ENCODE measurements around the gene TRDN.

The TRDN gene

GRCh38 chr6:123415844-123416468 lies 220.8 kb downstream of the TRDN start:
- Mint-ChIP-seq H3K9me3 (no peaks in the 10 kb centered on the region), H3K4me1 (no peaks in the 10 kb centered on the region), H3K36me3 (no peaks in the 10 kb centered on the region), H3K27ac (no peak overlapping the region), H3K4me3 (no peak overlapping the region), H3K27me3 (no peaks in the 10 kb centered on the region)
- peak; percentile 5 for DNase-seq
- peak; percentile 53 to 72 for ATAC-seq (replicated peaks)

- Mint-ChIP-seq H3K27me3 (no peaks in the 10 kb centered on the region), H3K27ac (no peak overlapping the region), H3K36me3 (no peaks in the 10 kb centered on the region), H3K9me3 (no peaks in the 10 kb centered on the region), H3K4me1 (no peaks in the 10 kb centered on the region), H3K4me3 (no peak overlapping the region)
- DNase-seq (no peak), ATAC-seq (replicated peaks) (no peak)
Measured at GRCh38 chr6:123404975-123405374, 231.8 kb downstream of the TRDN start.

GRCh38 chr6:123402052-123402451 lies 234.7 kb downstream of the TRDN start:
- no peaks in the 10 kb centered on the region for H3K36me3 Mint-ChIP-seq
- DNase-seq: no peak

GRCh38 chr6:123398072-123398471 lies 238.7 kb downstream of the TRDN start:
- Mint-ChIP-seq H3K4me3 (no peak overlapping the region), H3K9me3 (no peaks in the 10 kb centered on the region), H3K27me3 (no peaks in the 10 kb centered on the region), H3K36me3 (no peaks in the 10 kb centered on the region), H3K27ac (no peak overlapping the region), H3K4me1 (no peaks in the 10 kb centered on the region)
- no peak for DNase-seq
- no peak for ATAC-seq (replicated peaks)

More at GRCh38 chr6:123402052-123402451, 234.7 kb downstream of the TRDN start:
- Mint-ChIP-seq H3K27me3 (no peaks in the 10 kb centered on the region), H3K27ac (no peak overlapping the region), H3K4me1 (no peaks in the 10 kb centered on the region), H3K9me3 (no peaks in the 10 kb centered on the region), H3K4me3 (no peak overlapping the region)
- ATAC-seq (replicated peaks): no peak

GRCh38 chr6:123393331-123393730 lies 243.4 kb downstream of the TRDN start:
- ATAC-seq (replicated peaks) (no peak), DNase-seq (no peak)
- Mint-ChIP-seq H3K27me3 (no peaks in the 10 kb centered on the region), H3K36me3 (no peaks in the 10 kb centered on the region), H3K27ac (no peak overlapping the region), H3K9me3 (no peaks in the 10 kb centered on the region), H3K4me3 (no peak overlapping the region), H3K4me1 (no peaks in the 10 kb centered on the region)

GRCh38 chr6:123383718-123384117 lies 253.0 kb downstream of the TRDN start:
- Mint-ChIP-seq H3K36me3 (no peaks in the 10 kb centered on the region), H3K27ac (no peak overlapping the region), H3K4me3 (no peak overlapping the region), H3K4me1 (no peaks in the 10 kb centered on the region), H3K9me3 (no peaks in the 10 kb centered on the region), H3K27me3 (no peaks in the 10 kb centered on the region)
- DNase-seq (no peak), ATAC-seq (replicated peaks) (no peak)

- H3K4me3 Mint-ChIP-seq: no peak overlapping the region
- no peaks in the 10 kb centered on the region for H3K27me3 Mint-ChIP-seq
- H3K9me3 Mint-ChIP-seq: no peaks in the 10 kb centered on the region
- H3K4me1 Mint-ChIP-seq: no peaks in the 10 kb centered on the region
- no peaks in the 10 kb centered on the region for H3K36me3 Mint-ChIP-seq
- H3K27ac Mint-ChIP-seq: no peak overlapping the region
- ATAC-seq (replicated peaks): no peak
- no peak for DNase-seq
Measured at GRCh38 chr6:123380257-123380656, 256.5 kb downstream of the TRDN start.

GRCh38 chr6:123372737-123373136 lies 264.0 kb downstream of the TRDN start:
- no peak overlapping the region for H3K27ac Mint-ChIP-seq
- no peaks in the 10 kb centered on the region for H3K4me1 Mint-ChIP-seq
- no peak for ATAC-seq (replicated peaks)
- no peak for DNase-seq
- no peak overlapping the region for H3K4me3 Mint-ChIP-seq
- H3K9me3 Mint-ChIP-seq: peaks cover 0 to 4% of the 10 kb centered on the region in 2 donors
- no peaks in the 10 kb centered on the region for H3K36me3 Mint-ChIP-seq
- H3K27me3 Mint-ChIP-seq: no peaks in the 10 kb centered on the region

GRCh38 chr6:123363912-123364311 lies 272.8 kb downstream of the TRDN start:
- H3K36me3 Mint-ChIP-seq: no peaks in the 10 kb centered on the region
- H3K27ac Mint-ChIP-seq: no peak overlapping the region
- H3K9me3 Mint-ChIP-seq: peaks cover 4 to 5% of the 10 kb centered on the region in 2 donors
- H3K4me1 Mint-ChIP-seq: no peaks in the 10 kb centered on the region
- H3K27me3 Mint-ChIP-seq: no peaks in the 10 kb centered on the region
- no peak for DNase-seq
- H3K4me3 Mint-ChIP-seq: no peak overlapping the region
- no peak for ATAC-seq (replicated peaks)

GRCh38 chr6:123360359-123360758 lies 276.4 kb downstream of the TRDN start:
- no peaks in the 10 kb centered on the region for H3K36me3 Mint-ChIP-seq
- H3K4me3 Mint-ChIP-seq: no peak overlapping the region

GRCh38 chr6:123352705-123353104 lies 284.0 kb downstream of the TRDN start:
- Mint-ChIP-seq H3K36me3 (no peaks in the 10 kb centered on the region), H3K4me3 (no peak overlapping the region), H3K27me3 (no peaks in the 10 kb centered on the region), H3K9me3 (no peaks in the 10 kb centered on the region), H3K4me1 (no peaks in the 10 kb centered on the region), H3K27ac (no peak overlapping the region)
- ATAC-seq (replicated peaks) (no peak), DNase-seq (no peak)

More at GRCh38 chr6:123360359-123360758, 276.4 kb downstream of the TRDN start:
- H3K4me1 Mint-ChIP-seq: no peaks in the 10 kb centered on the region
- H3K9me3 Mint-ChIP-seq: peaks cover 4 to 5% of the 10 kb centered on the region in 2 donors
- H3K27me3 Mint-ChIP-seq: no peaks in the 10 kb centered on the region
- DNase-seq (no peak), ATAC-seq (replicated peaks) (no peak)
- H3K27ac Mint-ChIP-seq: no peak overlapping the region

GRCh38 chr6:123352279-123352678 lies 284.5 kb downstream of the TRDN start:
- H3K4me1 Mint-ChIP-seq: no peaks in the 10 kb centered on the region
- no peaks in the 10 kb centered on the region for H3K36me3 Mint-ChIP-seq
- no peak overlapping the region for H3K4me3 Mint-ChIP-seq
- DNase-seq (no peak), ATAC-seq (replicated peaks) (no peak)
- H3K27me3 Mint-ChIP-seq: no peaks in the 10 kb centered on the region
- H3K9me3 Mint-ChIP-seq: no peaks in the 10 kb centered on the region
- H3K27ac Mint-ChIP-seq: no peak overlapping the region

GRCh38 chr6:123343836-123344235 lies 292.9 kb downstream of the TRDN start:
- no peaks in the 10 kb centered on the region for H3K36me3 Mint-ChIP-seq
- no peaks in the 10 kb centered on the region for H3K9me3 Mint-ChIP-seq
- H3K27ac Mint-ChIP-seq: no peak overlapping the region
- DNase-seq (no peak), ATAC-seq (replicated peaks) (no peak)
- H3K4me3 Mint-ChIP-seq: no peak overlapping the region
- no peaks in the 10 kb centered on the region for H3K4me1 Mint-ChIP-seq
- H3K27me3 Mint-ChIP-seq: no peaks in the 10 kb centered on the region

- ATAC-seq (replicated peaks) (no peak), DNase-seq (no peak)
- Mint-ChIP-seq H3K27ac (no peak overlapping the region), H3K4me3 (no peak overlapping the region), H3K4me1 (no peaks in the 10 kb centered on the region), H3K9me3 (no peaks in the 10 kb centered on the region), H3K27me3 (no peaks in the 10 kb centered on the region), H3K36me3 (no peaks in the 10 kb centered on the region)
Measured at GRCh38 chr6:123338394-123338793, 298.4 kb downstream of the TRDN start.

- no peak for DNase-seq
- H3K9me3 Mint-ChIP-seq: no peaks in the 10 kb centered on the region
- no peak for ATAC-seq (replicated peaks)
- no peak overlapping the region for H3K27ac Mint-ChIP-seq
- H3K4me3 Mint-ChIP-seq: no peak overlapping the region
- H3K27me3 Mint-ChIP-seq: no peaks in the 10 kb centered on the region
- H3K36me3 Mint-ChIP-seq: no peaks in the 10 kb centered on the region
- no peaks in the 10 kb centered on the region for H3K4me1 Mint-ChIP-seq
Measured at GRCh38 chr6:123333000-123333756, 303.6 kb downstream of the TRDN start.
